IMR-90 (cell line): ENCODE data around the gene TBC1D16. TPM values are rescaled to one million over a fixed set of nuclear protein-coding genes. Genes with fewer than 3 reads are reported as not detected.

ENCODE experiments used
- ATAC-seq: fragments of 200-7000 bp; cut with Tn5 transposase; 2 replicates; pipeline ENCODE4 v1.9.1; 2020; ENCODE audit warnings: low read depth, mild to moderate bottlenecking, moderate library complexity
- BruUV-seq: library from RNA; stranded (reverse); fragments of 400-500 nt; replicated peaks from 2 replicates; lab custom pipeline; 2021; lab: Mats Ljungman, UMichigan
- CTCF ChIA-PET: fragments of 300-600 bp; formaldehyde crosslinking; extraction: SDS; loops from one replicate; lab custom pipeline; 2021; ENCODE audit warnings: antibody characterized with exemption; lab: Yijun Ruan, JAX
- POLR2A ChIA-PET: fragments of 300-600 bp; sonication (Branson Sonifier 250); formaldehyde crosslinking; loops from one replicate; lab custom pipeline; 2022; ENCODE audit warnings: antibody characterized with exemption; ENCODE audit not compliant: unreplicated experiment; lab: Charles Lee
- DNase-seq: peaks from one replicate; pipeline ENCODE4 v3.0.0; 2013
- H2AFZ ChIP-seq: replicated peaks from 2 replicates; pipeline ENCODE3; 2013; ENCODE audit warnings: low read length, mild to moderate bottlenecking; ENCODE audit not compliant: poor library complexity
- H2AK5ac ChIP-seq: 2 replicates; pipeline ENCODE4 v1.6.1; 2013; ENCODE audit warnings: low read depth, low read length, inconsistent platforms
- H2AK9ac ChIP-seq: replicated peaks from 2 replicates; pipeline ENCODE3; 2013; ENCODE audit warnings: mild to moderate bottlenecking, low read depth, low read length, moderate library complexity; ENCODE audit not compliant: poor library complexity
- H2BK120ac ChIP-seq: 2 replicates; pipeline ENCODE4 v1.6.1; 2013; ENCODE audit warnings: low read depth, low read length, inconsistent platforms
- H2BK15ac ChIP-seq: 3 replicates; pipeline ENCODE4 v1.6.1; 2013; ENCODE audit warnings: low read depth, low read length, inconsistent platforms
- H2BK20ac ChIP-seq: 2 replicates; pipeline ENCODE4 v1.6.1; 2013; ENCODE audit warnings: low read depth, mild to moderate bottlenecking, inconsistent platforms, low read length, moderate library complexity
- H2BK5ac ChIP-seq: 2 replicates; pipeline ENCODE4 v1.6.1; 2013; ENCODE audit warnings: mild to moderate bottlenecking, low read depth, low read length, inconsistent platforms; ENCODE audit not compliant: poor library complexity, severe bottlenecking
- H3K14ac ChIP-seq: replicated peaks from 2 replicates; pipeline ENCODE4 v1.6.1; 2013; ENCODE audit warnings: low read depth, low read length, inconsistent platforms
- H3K18ac ChIP-seq: 2 replicates; pipeline ENCODE4 v1.6.1; 2013; ENCODE audit warnings: low read depth, low read length, control low read depth
- H3K23ac ChIP-seq: 2 replicates; pipeline ENCODE4 v1.6.1; 2013; ENCODE audit warnings: low read depth, low read length, inconsistent platforms
- H3K27ac ChIP-seq: 2 replicates; pipeline ENCODE4 v1.5.1; 2013; ENCODE audit warnings: mild to moderate bottlenecking, control low read depth, low read length; ENCODE audit not compliant: insufficient read depth
- H3K27me3 ChIP-seq: 2 replicates; pipeline ENCODE4 v1.6.1; 2013; ENCODE audit warnings: low read length; ENCODE audit not compliant: control insufficient read depth, insufficient read depth
- H3K36me3 ChIP-seq: 2 replicates; pipeline ENCODE4 v1.6.1; 2013; ENCODE audit warnings: low read length, mixed read lengths; ENCODE audit not compliant: control insufficient read depth, insufficient read depth
- H3K4ac ChIP-seq: 2 replicates; pipeline ENCODE4 v1.6.1; 2013; ENCODE audit warnings: low read depth, low read length, inconsistent platforms
- H3K4me1 ChIP-seq: 2 replicates; pipeline ENCODE4 v1.6.1; 2013; ENCODE audit warnings: low read length, mixed read lengths; ENCODE audit not compliant: control insufficient read depth, insufficient read depth
- H3K4me2 ChIP-seq: 2 replicates; pipeline ENCODE4 v1.6.1; 2013; ENCODE audit warnings: low read depth, mild to moderate bottlenecking, control low read depth, low read length, moderate library complexity
- H3K4me3 ChIP-seq: 2 replicates; pipeline ENCODE4 v1.5.1; 2013; ENCODE audit warnings: low read depth, mild to moderate bottlenecking, control low read depth, low read length, moderate library complexity; ENCODE audit not compliant: insufficient read depth
- H3K56ac ChIP-seq: 2 replicates; pipeline ENCODE4 v1.6.1; 2013; ENCODE audit warnings: low read length, inconsistent platforms; ENCODE audit not compliant: insufficient read depth; ENCODE audit errors: extremely low read depth
- H3K79me1 ChIP-seq, 2 experiments: 2 replicates each; pipeline ENCODE4 v1.6.1; 2013; ENCODE audit warnings: low read length in 2 of 2, inconsistent platforms in 1 of 2, low read depth in 1 of 2
- H3K9ac ChIP-seq: 2 replicates; pipeline ENCODE4 v1.6.1; 2013; ENCODE audit warnings: low read depth, low read length, control low read depth
- H3K9me1 ChIP-seq: 2 replicates; pipeline ENCODE4 v1.6.1; 2013; ENCODE audit warnings: low read length, inconsistent platforms; ENCODE audit not compliant: insufficient read depth
- H3K9me3 ChIP-seq: 2 replicates; pipeline ENCODE4 v1.6.1; 2013; ENCODE audit warnings: low read length; ENCODE audit not compliant: control insufficient read depth, insufficient read depth
- H4K20me1 ChIP-seq: 2 replicates; pipeline ENCODE4 v1.6.1; 2013; ENCODE audit warnings: low read length, inconsistent platforms; ENCODE audit not compliant: insufficient read depth
- H4K5ac ChIP-seq: 2 replicates; pipeline ENCODE4 v1.6.1; 2013; ENCODE audit warnings: mild to moderate bottlenecking, low read depth, low read length, control low read depth
- H4K8ac ChIP-seq, 2 experiments: 2 replicates each; pipeline ENCODE4 v1.6.1; 2013; ENCODE audit warnings: low read depth in 2 of 2, low read length in 2 of 2, control low read depth in 1 of 2, inconsistent platforms in 1 of 2
- H4K91ac ChIP-seq: 2 replicates; pipeline ENCODE4 v1.6.1; 2013; ENCODE audit warnings: low read depth, low read length, inconsistent platforms; ENCODE audit not compliant: insufficient read depth
- FOS ChIP-seq: fragments of 150-350 bp; IDR thresholded peaks from 2 replicates; pipeline ENCODE4 v1.6.1; 2016; ENCODE audit warnings: low read depth, low read length
- MAZ ChIP-seq: IDR thresholded peaks from 2 replicates; pipeline ENCODE4 v1.6.1; 2012; ENCODE audit warnings: low read depth, mild to moderate bottlenecking, low read length, improper control_type of control experiment, moderate library complexity, borderline replicate concordance
- NFE2L2 ChIP-seq: fragments of 150-350 bp; IDR thresholded peaks from 2 replicates; pipeline ENCODE4 v1.6.1; 2016; ENCODE audit warnings: low read depth, mild to moderate bottlenecking, low read length
- POLR2A ChIP-seq: IDR thresholded peaks from 2 replicates; pipeline ENCODE4 v1.6.1; 2012; ENCODE audit warnings: mild to moderate bottlenecking, low read depth, low read length
- RAD21 ChIP-seq: IDR thresholded peaks from 2 replicates; pipeline ENCODE4 v1.6.1; 2012; ENCODE audit warnings: low read length, improper control_type of control experiment
- RCOR1 ChIP-seq: IDR thresholded peaks from 2 replicates; pipeline ENCODE4 v1.6.1; 2012; ENCODE audit warnings: mild to moderate bottlenecking, low read length, improper control_type of control experiment; ENCODE audit not compliant: insufficient replicate concordance
- SMC3 ChIP-seq: fragments of 150-350 bp; IDR thresholded peaks from 2 replicates; pipeline ENCODE4 v1.6.1; 2016; ENCODE audit warnings: low read depth, mild to moderate bottlenecking, antibody characterized with exemption, low read length, moderate library complexity
- WGBS, 2 experiments: methylation state at CpG; one replicate each; pipeline versions ENCODE4 v1.1.5 to v1.1.7; 2013; ENCODE audit warnings: missing lambda C conversion rate in 2 of 2; ENCODE audit not compliant: insufficient read length in 1 of 2; ENCODE audit errors: extremely low coverage in 2 of 2; 5-methylcytosine and 5-hydroxymethylcytosine counted together
- dilution Hi-C: fragments of 300-500 bp; cut with HindIII; formaldehyde crosslinking; loops from one replicate; pipeline ENCODE4 v1.14.3; 2018; ENCODE audit warnings: low sequenced_read_pairs; ENCODE audit not compliant: unreplicated experiment
- in situ Hi-C: fragments of 300-500 bp; cut with MboI; formaldehyde crosslinking; loops from 3 replicates; pipeline ENCODE4 v1.14.3; 2019; ENCODE audit warnings: low sequenced_read_pairs, inconsistent platforms, mixed read lengths
- intact Hi-C: fragments of 100-400 bp; cut with micrococcal nuclease; formaldehyde crosslinking; loops from 2 replicates; pipeline ENCODE4 v1.10.0; 2022
- polyA plus RNA-seq, 3 experiments: library from polyadenylated mRNA; depleted of rRNA; stranded (reverse); fragments of >200 nt; gene quantifications; 2 replicates each; pipeline ENCODE4 v1.2.3, GENCODE V29; 2012; ENCODE audit warnings: low replicate concordance in 1 of 3
- total RNA-seq: library from RNA; depleted of rRNA; stranded (reverse); fragments of >200 nt; gene quantifications from 2 replicates; pipeline ENCODE4 v1.2.3, GENCODE V29; 2012
- TF ChIP-seq, protein P1 (sequence below): conservative IDR thresholded peaks from 2 replicates; pipeline ENCODE4 v1.5.1; 2012; ENCODE audit warnings: mild to moderate bottlenecking, low read depth, low read length, improper control_type of control experiment
- TF ChIP-seq, protein P2 (sequence below): fragments of 150-350 bp; IDR thresholded peaks from 2 replicates; pipeline ENCODE4 v1.6.1; 2017; ENCODE audit warnings: mild to moderate bottlenecking, antibody characterized with exemption, low read length, low read depth

TBC1D16 gene
- total and polyA plus RNA-seq, 2 of the 4 experiments (the other 2 are of a cell fraction) = 10.1 to 16.7 TPM

DNA sequence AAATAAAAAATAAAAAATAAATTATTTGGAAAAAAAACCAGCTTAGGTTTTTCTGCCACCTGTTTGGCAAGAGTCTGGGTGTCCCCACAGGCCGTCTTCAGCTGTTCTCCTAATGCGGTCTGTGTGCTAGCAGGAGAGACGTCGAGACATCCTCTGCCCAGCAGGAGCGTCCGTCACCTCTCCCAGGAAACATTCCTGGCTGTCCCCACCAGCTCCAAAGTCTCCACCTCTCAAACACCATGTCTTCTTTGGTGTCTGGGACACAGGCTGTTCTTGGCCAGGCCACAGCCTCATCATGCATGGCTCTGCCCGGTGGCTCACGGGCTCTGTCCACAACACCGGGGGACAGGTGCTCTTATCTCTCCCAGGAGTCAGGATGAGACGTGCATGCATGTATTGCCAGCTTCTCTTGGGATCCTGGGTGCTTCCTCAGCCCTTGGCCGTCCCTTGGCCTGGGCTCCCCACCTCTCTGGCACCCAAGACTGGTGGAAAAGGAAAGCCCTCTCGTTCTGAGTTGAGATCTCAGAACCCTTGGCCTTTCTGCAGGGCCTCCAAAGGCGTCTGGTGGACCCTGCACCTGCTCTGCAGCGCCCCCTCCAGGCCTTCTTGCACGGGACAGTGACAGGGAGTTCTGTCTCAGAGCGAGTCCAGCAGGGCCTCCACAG is 111.6 kb downstream of the TBC1D16 start:
- ChIA-PET POLR2A (no interaction called here), CTCF (interaction anchor here (0.6 to 1.4 kb wide), 2 partner anchors 16 to 35 kb away, joined by 3 read pairs; no protein-coding TSS in a partner anchor)
- WGBS, 2 experiments = 92% methylated on average over 6 of the region's 16 CpGs; no CpG with 5 or more reads in 1 of the 2 experiments
- no peak overlapping the region for H3K4ac ChIP-seq
- H3K14ac ChIP-seq = no peak overlapping the region
- peak; percentile 12 for DNase-seq
- TF ChIP-seq SMC3 (peak; percentile 47), POLR2A (no peak), RAD21 (peak; percentile 58), FOS (no peak), NFE2L2 (no peak), MAZ (no peak), RCOR1 (no peak)
- TF ChIP-seq, protein P1, sequence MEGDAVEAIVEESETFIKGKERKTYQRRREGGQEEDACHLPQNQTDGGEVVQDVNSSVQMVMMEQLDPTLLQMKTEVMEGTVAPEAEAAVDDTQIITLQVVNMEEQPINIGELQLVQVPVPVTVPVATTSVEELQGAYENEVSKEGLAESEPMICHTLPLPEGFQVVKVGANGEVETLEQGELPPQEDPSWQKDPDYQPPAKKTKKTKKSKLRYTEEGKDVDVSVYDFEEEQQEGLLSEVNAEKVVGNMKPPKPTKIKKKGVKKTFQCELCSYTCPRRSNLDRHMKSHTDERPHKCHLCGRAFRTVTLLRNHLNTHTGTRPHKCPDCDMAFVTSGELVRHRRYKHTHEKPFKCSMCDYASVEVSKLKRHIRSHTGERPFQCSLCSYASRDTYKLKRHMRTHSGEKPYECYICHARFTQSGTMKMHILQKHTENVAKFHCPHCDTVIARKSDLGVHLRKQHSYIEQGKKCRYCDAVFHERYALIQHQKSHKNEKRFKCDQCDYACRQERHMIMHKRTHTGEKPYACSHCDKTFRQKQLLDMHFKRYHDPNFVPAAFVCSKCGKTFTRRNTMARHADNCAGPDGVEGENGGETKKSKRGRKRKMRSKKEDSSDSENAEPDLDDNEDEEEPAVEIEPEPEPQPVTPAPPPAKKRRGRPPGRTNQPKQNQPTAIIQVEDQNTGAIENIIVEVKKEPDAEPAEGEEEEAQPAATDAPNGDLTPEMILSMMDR = peak; percentile 45
- TF ChIP-seq, protein P2, sequence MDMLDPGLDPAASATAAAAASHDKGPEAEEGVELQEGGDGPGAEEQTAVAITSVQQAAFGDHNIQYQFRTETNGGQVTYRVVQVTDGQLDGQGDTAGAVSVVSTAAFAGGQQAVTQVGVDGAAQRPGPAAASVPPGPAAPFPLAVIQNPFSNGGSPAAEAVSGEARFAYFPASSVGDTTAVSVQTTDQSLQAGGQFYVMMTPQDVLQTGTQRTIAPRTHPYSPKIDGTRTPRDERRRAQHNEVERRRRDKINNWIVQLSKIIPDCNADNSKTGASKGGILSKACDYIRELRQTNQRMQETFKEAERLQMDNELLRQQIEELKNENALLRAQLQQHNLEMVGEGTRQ = no peak
- H3K27me3 ChIP-seq = peaks cover 58% of the 10 kb centered on the region
- peak overlapping the region; percentile 32 for H2AFZ ChIP-seq
- no peak overlapping the region for H2BK120ac ChIP-seq
- no peak overlapping the region for H4K5ac ChIP-seq
- no TSS peak for BruUV-seq
- no peak overlapping the region for H3K4me3 ChIP-seq
- no peak; the same call in 1 of the 2 replicates for ATAC-seq
- dilution Hi-C loops (no loop called here), intact Hi-C loops (no loop called here), in situ Hi-C loops (no loop called here)
- H4K8ac ChIP-seq = no peak overlapping the region
- H2BK15ac ChIP-seq = no peak overlapping the region
- H2AK9ac ChIP-seq = peak overlapping the region; percentile 72
- no peak overlapping the region for H3K23ac ChIP-seq
- no peak overlapping the region for H3K9ac ChIP-seq
- H3K56ac ChIP-seq = no peak overlapping the region
- H4K20me1 ChIP-seq = no peaks in the 10 kb centered on the region
- H3K9me3 ChIP-seq = no peaks in the 10 kb centered on the region
- no peak overlapping the region for H3K18ac ChIP-seq
- no peaks in the 10 kb centered on the region for H3K36me3 ChIP-seq
- H2BK20ac ChIP-seq = no peak overlapping the region
- no peaks in the 10 kb centered on the region for H3K9me1 ChIP-seq
- no peaks in the 10 kb centered on the region for H3K79me1 ChIP-seq
- no peak overlapping the region for H2BK5ac ChIP-seq
- H3K4me2 ChIP-seq = no peak overlapping the region
- H3K27ac ChIP-seq = no peak overlapping the region
- no peak overlapping the region for H2AK5ac ChIP-seq
- H3K4me1 ChIP-seq = no peaks in the 10 kb centered on the region; the same call in 1 of the 2 replicates
- no peak overlapping the region for H4K91ac ChIP-seq
